Astrocyte of the spinal cord (primary cell): ENCODE data around the gene PROM1.

ENCODE experiments used
- DNase-seq: peaks from one replicate; pipeline ENCODE4 v3.0.0; 2011; ENCODE audit warnings: low read depth, low spot score
- H3K4me3 ChIP-seq: 2 replicates; pipeline ENCODE4 v1.5.1; 2011; ENCODE audit warnings: low read depth, mild to moderate bottlenecking, low read length, moderate library complexity
- CTCF ChIP-seq: IDR thresholded peaks from 2 replicates; pipeline ENCODE4 v1.5.1; 2012; ENCODE audit warnings: low read depth, mild to moderate bottlenecking, low read length, inconsistent platforms
- in situ Hi-C: cut with HindIII; loops from 2 replicates; pipeline ENCODE4 v1.10.0; 2017; ENCODE audit warnings: low sequenced_read_pairs

PROM1 gene

DNA sequence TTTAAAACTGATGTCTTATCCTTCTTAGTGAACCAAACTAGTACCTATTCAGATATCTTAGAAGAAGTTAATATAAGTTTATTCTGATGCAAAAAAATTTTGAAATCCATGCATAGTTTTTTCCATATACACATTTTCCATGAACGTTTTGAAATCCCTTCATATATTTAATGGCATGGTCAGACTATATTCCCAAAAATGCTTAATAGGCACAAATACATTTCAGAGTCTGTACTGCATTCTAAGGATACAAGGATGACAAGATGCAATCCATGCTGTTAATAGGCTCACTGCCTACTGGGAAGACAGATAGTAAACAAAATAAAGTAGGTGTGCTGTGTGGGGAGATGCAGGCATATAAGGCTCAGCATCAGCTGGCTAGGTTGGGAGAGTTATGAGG lies 33.2 kb downstream of the PROM1 start:
- DNase-seq, result no peak
- H3K4me3 ChIP-seq, result no peak overlapping the region
- TF ChIP-seq CTCF, result no peak
- in situ Hi-C loops, result no loop called here

DNA sequence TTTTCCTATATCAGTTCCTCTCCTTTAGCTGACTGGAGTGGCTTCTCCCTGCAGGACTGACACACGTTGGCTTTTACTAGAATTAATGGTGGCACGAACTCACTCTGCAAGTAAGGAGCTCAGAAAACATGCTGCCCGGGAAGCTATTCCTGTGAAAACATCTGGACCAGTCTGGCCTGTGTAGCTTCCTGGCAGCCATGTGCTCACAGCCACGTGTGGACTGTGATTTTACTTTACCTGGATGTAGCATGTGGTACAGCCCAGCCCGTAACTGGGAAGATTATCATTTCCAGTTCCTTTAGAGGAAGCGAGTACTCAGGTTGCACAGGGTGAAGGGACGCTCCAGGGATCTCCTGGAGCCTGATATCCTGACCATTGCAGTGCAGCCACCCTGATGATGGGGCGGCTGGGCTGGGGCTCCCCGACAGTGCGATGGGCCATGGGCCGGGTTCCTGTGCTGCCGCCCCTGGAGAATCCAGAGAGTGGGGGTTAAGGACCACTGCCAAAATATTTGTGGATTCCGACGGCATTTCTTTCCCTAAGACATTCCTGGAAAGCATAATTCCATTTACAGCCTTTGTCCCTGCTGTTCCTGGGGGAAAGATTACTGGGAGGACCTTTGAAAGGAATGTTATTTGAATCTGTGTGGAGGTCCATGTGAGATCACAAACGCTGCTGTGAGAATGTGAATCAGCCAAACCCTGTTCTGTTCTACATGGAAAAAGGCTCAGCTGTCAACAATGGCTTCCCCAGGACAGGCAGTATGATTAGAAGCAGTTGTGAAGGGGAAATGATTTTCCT lies 35.0 kb downstream of the PROM1 start:
- no peak overlapping the region for H3K4me3 ChIP-seq
- no peak for DNase-seq
- in situ Hi-C loops, result no loop called here
- no peak for TF ChIP-seq CTCF

- in situ Hi-C loops, result no loop called here
- no peak for TF ChIP-seq CTCF
- no peak for DNase-seq
- H3K4me3 ChIP-seq, result no peak overlapping the region
Observed at GRCh38 chr4:16045687-16046086, 38.1 kb downstream of the PROM1 start.

- in situ Hi-C loops, result no loop called here
- H3K4me3 ChIP-seq, result no peak overlapping the region
- no peak for TF ChIP-seq CTCF
- no peak for DNase-seq
Observed at GRCh38 chr4:16043642-16044498, 40.0 kb downstream of the PROM1 start.

GRCh38 chr4:16039139-16039538 lies 44.7 kb downstream of the PROM1 start:
- TF ChIP-seq CTCF, result no peak
- DNase-seq, result no peak
- no peak overlapping the region for H3K4me3 ChIP-seq
- in situ Hi-C loops, result no loop called here

GRCh38 chr4:16037901-16038300 lies 45.9 kb downstream of the PROM1 start:
- in situ Hi-C loops, result no loop called here
- TF ChIP-seq CTCF, result no peak
- H3K4me3 ChIP-seq, result no peak overlapping the region
- no peak for DNase-seq
